Midbrain (tissue), 1 donor: Measurements from ENCODE around the gene KRT6B.
"Not testable (repeated sequence)": the region's sequence is repeated elsewhere in the genome, so short reads cannot be mapped to it uniquely, and the experiment has no call there.

Experiments
- DNase-seq: peaks from one replicate; lab custom pipeline; 2025; lab: John Stamatoyannopoulos, UW

Gene KRT6B

DNA sequence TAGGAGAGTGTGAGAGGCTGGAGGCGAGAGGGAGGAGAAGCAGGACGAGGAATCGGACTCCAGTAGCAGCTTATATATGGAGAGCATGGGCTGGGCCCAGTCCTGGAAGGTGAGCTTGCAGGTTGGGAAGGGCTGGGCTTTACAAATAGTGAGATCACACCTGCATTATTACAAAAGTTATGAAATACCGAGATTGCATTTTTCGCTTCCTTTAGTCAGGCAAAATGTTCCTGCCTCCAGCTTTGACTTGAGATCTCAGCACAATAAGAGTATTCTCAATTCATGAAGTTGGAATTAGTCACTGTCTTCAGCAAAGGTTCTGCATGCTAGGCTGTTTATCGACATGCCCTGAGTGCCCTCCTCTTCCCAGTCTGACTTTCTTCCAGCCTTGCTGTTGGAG lies at the start of gene KRT6B:
TSS of gene KRT6B (minus strand) at position 46 of the 400 bp plus-strand sequence. CDS start 68 bp downstream, outside the sequence.
- DNase-seq = no peak

- no peak for DNase-seq
Measured at GRCh38 chr12:52501490-52501889, 49.5 kb upstream of the KRT6B start.

DNA sequence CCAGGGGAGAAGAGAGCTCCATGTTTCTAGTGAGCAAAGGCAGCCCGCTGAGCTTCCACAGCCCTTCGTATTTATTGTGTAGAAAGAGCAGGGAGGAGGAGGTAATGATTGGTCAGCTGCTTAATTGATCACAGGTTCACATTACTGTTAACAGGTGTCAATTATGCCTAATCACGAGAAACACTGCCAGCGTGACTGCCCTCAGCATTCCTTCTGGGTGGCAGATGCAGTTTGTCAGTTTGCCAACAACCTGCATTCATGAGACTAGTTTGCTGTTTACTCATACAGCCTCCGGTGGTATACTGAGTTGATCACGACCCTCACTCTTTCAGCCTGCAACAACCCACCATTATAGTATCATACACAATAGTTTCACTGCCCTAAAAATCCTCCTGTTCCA lies 48.6 kb upstream of the KRT6B start:
- not testable (repeated sequence) for DNase-seq

GRCh38 chr12:52499806-52500560 lies 48.0 kb upstream of the KRT6B start:
- DNase-seq = no peak

DNA sequence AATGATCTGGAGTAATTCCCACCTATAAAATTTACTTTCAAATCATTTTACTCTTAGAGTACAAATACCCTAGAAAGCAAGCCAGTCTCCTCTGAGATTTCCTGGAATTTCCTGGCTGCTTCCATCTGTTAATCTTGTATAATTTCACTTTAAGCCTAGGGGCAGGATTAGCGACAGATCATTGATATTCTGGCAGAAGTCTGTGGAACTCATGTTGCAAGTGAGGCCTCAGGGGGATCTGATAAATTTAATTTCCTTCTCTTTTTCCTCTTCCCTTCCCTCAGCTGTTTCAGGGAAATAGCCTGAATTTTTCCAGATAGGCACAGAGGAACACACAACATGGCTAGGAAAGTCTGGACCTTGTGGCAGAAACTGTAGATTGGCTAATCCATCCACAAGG lies 47.0 kb upstream of the KRT6B start:
- no peak for DNase-seq

GRCh38 chr12:52497975-52498374 lies 46.0 kb upstream of the KRT6B start:
- no peak for DNase-seq

DNA sequence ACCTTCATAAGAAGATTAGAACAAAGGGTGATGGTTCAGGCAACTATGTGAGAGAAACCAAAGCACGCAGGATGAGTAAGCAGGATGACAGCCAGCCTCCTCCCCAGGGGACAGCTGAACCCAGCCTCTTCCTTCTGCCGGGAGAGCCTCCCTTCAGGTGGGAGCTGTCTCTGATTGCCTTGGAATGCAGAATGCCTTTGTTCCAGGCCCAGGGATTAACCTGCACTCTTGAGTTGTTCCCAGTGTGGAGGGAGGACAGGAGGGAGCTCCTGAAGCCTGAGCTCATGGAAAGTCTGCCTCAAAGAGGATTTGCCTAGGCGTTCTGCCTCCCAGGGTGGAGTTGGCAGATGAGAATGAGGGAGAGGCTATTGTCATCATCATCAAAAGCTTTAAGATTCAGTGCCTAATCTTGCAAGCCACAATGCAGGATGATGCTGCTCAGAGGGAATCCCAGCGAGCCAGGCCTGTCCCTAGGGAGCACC lies 44.7 kb upstream of the KRT6B start:
- no peak for DNase-seq

- DNase-seq = no peak
Measured at GRCh38 chr12:52496054-52496453, 44.1 kb upstream of the KRT6B start.

DNA sequence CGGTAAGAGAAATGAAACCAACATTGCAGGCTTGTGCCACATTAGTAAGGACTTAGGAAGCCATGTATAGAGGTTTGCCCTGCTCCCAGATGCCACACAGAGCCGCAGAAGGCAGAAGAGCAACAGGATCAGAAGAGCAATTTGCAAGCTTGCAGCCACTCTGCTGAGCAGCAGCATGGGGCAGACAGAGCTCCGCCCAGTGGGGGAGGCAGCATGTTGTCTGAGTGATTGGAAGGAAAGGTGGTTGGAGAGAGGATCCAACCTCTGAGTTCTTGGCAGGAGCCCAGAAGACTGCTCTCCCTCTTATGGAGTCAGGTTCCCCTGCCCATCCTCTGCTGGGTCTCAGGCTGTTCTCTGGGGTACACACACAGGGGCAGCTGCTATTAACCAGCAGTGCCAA lies 43.4 kb upstream of the KRT6B start:
- no peak for DNase-seq

DNA sequence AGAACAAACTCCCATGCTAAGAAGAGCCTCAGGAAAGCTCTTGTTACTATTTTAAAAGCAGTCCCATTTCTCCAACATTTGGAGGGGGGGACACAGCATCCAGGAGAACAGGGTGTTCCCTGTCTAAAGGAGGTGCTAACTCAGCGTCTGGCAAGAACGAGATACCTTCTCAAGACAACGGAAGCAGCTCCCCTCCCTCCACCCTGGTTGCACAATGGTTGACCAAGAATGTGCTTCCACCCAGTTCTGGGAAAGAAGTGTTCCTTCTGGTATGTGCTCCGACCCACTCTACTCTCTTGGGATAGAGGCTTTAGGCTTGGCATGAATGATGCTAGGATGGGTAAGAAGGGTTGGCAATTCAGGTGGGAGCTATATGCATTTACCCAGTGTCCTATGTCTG lies 42.6 kb upstream of the KRT6B start:
- no peak for DNase-seq

DNA sequence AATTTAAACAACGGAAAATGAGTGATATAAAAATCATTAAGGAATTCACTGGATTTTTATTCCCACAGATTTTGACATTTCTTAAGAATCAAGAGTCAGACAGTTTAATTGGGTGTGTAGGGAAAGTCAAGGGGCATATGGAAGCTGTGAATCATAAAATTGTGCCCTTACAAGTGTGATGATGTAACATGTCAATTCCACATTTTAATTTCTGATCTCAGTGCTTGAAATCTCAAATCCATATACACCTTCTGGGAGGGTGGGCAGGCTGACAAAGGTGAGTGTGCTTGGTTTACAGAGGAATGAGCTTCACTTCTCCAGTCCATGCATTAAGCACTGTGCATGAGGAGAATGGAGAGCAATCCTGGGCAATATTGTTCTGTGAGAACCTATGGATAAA lies 42.2 kb upstream of the KRT6B start:
- DNase-seq = no peak

DNA sequence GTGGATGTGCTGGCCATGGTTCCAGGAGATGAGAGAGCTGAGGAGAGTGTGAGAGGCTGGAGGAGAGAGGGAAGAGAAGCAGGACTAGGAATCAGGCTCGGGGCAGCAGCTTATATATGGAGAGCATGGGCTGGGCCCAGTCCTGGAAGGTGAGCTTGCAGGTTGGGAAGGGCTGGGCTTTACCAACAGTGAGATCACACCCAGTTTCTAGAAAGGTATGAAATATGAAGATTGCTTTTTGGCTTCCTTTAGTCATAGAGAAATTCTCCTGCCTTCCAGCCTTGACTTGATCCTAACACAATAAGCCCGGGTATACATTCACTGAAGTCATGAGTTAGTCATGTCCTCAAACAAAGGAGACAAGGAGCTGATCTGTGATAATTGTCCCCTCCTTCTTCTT lies 41.2 kb upstream of the KRT6B start, which contains the start of gene KRT6A:
TSS of gene KRT6A (minus strand) at position 86 of the 400 bp plus-strand sequence. CDS start at position 17, 69 bp downstream.
- no peak for DNase-seq

- DNase-seq = not testable (repeated sequence)
Measured at GRCh38 chr12:52492405-52492804, 40.5 kb upstream of the KRT6B start.

DNA sequence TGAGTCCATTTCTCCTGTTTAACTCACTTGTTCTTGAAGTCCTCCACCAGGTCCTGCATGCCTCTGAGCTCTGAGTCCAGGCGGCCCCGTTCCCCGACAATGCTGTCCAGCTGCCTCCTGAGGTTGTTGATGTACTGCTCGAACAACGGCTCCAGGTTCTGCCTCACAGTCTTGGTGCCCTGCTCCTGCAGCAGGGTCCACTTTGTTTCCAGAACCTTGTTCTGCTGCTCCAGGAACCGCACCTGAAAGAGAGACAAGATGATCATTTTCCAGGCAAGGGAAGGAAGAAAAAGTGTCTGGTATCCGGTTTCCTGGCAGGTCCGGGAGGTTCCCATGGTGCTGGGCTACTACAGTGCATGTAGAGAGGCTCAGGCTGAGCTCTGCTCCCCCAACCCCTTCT lies 39.5 kb upstream of the KRT6B start:
- DNase-seq = not testable (repeated sequence)

GRCh38 chr12:52488736-52489135 lies 36.8 kb upstream of the KRT6B start:
- DNase-seq = no peak

DNA sequence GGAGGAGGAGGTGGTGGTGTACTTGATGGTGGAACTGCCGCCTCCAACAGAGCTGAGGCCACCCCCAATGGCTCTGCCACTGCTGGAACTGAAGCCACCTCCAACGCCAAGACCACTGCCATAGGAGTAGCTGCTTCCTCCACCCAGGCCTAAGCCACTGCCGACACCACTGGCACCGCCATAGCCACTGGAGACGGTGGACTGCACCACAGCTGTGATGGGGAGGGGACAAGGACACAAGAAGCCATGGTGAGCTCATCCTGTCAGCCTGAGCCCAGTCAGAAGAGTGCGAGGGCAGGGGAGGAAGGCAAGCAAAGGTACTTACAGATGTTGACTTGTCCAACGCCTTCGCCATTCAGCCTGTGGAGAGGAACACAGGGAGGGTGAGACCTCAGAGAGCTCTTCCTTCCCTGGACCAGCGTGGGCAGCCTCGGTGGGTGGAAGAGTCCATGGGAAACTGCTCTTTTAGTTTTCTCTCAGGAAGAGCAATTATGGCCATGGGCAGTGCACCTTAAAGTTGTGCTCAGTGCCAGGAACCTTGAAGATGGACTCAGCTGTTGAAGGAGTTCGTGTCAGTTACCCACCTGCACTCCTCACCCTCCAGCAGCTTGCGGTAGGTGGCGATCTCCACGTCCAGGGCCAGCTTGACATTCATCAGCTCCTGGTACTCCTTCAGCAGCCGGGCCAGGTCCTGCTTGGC lies 35.9 kb upstream of the KRT6B start:
- not testable (repeated sequence) for DNase-seq

DNA sequence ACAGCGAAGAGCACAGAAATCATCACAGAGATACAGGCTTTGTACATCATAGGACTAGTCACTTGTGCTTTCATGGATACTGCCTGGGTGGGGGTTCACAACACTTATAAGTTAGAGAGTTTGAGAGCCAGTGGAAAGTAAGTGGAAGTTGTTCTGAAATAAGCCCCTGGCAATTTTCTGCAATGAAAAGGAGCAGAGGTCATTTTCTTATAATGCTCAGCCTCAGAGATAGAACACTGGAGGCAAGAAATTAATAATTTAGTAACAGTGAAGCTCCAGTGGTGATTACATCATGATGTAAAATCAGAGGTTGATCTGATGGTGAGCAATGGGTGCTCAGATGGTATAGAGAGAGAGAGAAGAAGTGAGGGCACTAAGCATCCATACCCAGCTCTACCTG lies 35.3 kb upstream of the KRT6B start:
- DNase-seq = no peak

DNA sequence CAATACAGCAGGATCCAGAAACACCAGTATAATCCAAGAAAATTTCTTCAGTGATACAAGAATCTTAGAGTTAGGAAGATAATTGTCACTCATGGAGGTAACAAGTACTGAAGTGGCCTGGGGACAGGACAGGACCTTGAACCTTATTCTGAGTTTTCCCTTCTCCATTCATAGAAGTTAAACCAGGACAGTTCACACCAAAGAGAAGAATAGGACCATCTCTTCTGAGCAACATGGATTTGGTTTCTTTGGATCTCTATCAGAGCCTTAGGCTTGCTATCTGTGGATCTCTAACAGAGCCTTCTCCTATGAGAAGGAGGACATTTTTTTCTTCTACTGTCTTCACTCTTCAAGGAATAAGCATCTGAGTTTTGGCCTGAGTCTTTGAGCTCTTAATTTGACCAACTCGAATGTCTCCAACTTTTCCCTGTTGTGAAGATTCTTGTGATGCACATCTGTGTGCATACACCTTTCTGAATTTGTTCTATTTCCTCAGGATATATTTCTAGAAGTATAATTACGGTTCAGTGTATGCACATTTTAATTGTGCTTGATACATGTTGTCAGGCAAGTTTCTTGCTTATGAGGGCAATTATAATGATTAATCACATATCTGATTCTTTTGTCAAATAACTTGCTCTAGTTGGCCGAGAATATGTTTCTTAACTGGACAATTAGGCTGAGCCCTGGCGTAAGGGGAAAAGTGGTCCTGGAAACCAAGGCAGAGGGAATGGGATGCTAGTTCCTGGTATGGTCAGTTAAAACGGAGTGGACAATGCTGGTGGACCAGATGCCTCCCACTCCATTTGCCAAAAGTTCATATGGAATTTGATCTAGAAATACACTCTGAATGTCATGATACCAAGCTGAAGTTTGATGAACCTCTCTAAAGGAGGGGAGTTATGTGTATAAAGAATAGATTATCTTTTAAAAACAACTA lies 34.5 kb upstream of the KRT6B start:
- DNase-seq = no peak

GRCh38 chr12:52480073-52480472 lies 28.1 kb upstream of the KRT6B start:
- DNase-seq = no peak

- no peak for DNase-seq
Measured at GRCh38 chr12:52477651-52478050, 25.7 kb upstream of the KRT6B start.

DNA sequence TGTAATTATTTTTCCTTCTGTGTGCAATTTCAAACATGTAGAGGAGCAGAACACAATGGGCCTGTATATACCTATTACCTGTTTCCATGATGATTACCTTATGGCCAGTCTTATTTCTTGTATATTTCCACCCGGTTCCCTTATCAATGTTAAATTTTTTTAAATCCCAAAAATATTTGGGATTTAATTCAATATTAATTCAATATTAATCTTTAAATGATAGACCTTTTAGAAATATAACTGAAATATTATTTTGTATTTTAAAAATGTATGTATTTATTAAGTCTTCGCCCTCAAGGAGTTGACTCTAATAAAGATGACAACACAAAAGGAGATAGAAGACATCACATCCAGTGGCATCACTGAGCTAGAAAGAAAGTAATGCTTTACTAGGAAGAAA lies 22.3 kb upstream of the KRT6B start:
- no peak for DNase-seq

DNA sequence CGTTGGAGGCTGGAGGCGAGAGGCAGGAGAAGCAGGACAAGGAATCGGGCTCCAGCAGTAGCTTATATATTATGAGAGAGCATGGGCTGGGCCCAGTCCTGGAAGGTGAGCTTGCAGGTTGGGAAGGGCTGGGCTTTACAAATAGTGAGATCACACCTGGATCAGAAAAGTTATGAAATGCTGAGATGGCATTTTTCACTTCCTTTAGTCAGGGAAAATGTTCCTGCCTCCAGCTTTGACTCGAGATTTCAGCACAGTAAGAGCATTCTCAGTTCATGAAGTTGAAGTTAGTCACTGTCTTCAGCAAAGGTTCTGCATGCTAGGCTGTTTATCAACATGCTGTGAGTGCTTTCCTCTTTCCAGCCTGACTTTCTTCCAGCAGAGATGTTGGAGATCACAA lies 21.8 kb upstream of the KRT6B start, which contains the start of gene KRT6C:
TSS of gene KRT6C (minus strand) at position 38 of the 400 bp plus-strand sequence. CDS start 68 bp downstream, outside the sequence.
- DNase-seq = no peak
